ENCODE measurements around the gene SLC26A9.

SLC26A9 gene

GRCh38 chr1:205978676-205979075, 35.4 kb upstream of the SLC26A9 start:
- H3K4me3 ChIP-seq (replicated peaks; ENCODE audit: low read depth, low read length), result no peak overlapping the region
- DNase-seq (ENCODE audit: low read depth), result no peak
- TF ChIP-seq, protein P1, sequence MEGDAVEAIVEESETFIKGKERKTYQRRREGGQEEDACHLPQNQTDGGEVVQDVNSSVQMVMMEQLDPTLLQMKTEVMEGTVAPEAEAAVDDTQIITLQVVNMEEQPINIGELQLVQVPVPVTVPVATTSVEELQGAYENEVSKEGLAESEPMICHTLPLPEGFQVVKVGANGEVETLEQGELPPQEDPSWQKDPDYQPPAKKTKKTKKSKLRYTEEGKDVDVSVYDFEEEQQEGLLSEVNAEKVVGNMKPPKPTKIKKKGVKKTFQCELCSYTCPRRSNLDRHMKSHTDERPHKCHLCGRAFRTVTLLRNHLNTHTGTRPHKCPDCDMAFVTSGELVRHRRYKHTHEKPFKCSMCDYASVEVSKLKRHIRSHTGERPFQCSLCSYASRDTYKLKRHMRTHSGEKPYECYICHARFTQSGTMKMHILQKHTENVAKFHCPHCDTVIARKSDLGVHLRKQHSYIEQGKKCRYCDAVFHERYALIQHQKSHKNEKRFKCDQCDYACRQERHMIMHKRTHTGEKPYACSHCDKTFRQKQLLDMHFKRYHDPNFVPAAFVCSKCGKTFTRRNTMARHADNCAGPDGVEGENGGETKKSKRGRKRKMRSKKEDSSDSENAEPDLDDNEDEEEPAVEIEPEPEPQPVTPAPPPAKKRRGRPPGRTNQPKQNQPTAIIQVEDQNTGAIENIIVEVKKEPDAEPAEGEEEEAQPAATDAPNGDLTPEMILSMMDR (IDR thresholded peaks at IDR 0.05; ENCODE audit: low read length, missing control alignments), result no peak

DNA sequence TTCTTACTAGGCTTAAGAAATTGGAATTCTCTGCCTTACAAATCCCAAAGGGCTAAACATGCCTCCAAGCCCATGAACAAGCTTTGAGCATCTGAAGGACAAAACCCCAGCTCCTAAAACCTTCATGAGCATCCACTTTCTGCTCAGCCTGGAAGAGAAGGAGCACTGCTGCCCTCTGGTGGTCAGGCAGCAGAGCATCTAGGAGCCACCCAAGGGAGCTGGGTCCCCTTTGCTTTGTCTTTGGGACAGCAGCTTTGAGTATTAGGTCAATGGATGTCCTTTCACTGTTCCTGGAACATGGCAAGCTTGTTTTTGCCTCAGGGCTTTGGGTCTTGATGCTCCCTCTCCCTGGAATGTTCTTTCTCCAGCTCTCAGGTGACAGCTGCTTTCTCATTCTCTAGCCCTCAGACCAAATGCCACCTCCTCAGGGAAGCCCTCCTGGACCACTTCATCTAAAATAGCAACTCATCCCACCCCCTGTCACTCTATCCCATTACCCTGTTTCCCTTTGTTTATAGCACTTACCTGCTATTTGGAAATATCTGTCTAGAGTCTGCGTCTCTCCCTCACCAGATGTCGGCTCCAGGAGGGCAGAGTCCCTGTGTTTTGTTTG, 34.3 kb upstream of the SLC26A9 start:
- no peak overlapping the region for H3K4me3 ChIP-seq (replicated peaks; ENCODE audit: low read depth, low read length)
- peak; percentile 88 for DNase-seq (ENCODE audit: low read depth)
- TF ChIP-seq, protein P1 (IDR thresholded peaks at IDR 0.05; ENCODE audit: low read length, missing control alignments), result peak; percentile 100

DNA sequence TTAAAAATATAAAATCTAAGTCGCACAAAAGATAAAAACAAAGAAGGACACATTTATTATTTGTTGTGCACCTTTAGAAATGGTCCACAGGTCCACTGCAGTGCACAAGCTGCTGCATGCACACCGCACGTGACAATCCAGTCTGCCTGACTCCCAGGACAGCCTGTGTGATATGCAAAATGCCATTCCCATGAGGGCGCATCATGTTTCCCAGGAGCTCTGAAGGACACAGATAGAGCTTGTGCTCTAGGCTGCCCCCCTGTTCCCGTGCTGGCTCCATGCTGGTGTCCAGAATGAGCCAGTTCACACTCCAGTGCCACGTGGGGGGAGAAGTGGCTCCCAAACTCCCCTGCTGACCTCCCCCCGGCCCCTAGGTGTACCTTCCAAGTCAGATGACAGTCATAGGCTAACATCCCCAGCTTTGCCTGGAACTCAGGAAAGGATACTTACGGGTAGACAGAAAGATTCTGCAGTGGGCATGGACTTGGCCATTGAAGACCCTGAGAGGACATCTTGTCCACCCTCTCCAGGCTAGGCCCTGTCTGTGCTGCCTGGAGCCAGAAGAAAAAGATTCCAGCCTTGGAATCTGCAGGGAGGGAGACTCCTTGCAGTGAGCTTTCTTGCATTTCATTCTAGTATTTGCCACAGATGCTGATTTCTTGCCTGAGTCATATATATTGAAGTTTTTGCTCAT, 33.6 kb upstream of the SLC26A9 start:
- no peak overlapping the region for H3K4me3 ChIP-seq (replicated peaks; ENCODE audit: low read depth, low read length)
- DNase-seq (ENCODE audit: low read depth), result peak; percentile 41
- TF ChIP-seq, protein P1 (IDR thresholded peaks at IDR 0.05; ENCODE audit: low read length, missing control alignments), result no peak

DNA sequence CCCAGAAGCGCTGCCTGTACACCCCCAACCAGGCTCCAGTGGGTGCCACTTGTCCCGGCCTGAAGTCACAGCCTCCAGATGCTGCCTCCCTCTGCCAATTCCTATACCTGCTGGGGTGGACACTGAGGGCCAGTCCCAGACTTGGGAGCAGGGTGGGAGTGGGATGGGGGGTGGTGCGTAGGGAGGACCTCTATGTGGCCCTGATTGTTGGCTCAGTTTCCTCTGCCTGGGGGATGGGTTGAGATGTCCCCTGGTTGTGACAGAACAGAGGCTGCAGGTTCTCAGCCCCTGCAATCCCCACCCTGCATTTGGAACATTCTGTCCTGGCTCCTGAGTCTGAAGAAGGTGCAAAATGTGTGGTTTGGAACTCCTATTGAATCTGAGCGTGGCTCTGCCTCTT, 32.8 kb upstream of the SLC26A9 start:
- TF ChIP-seq, protein P1 (IDR thresholded peaks at IDR 0.05; ENCODE audit: low read length, missing control alignments), result no peak
- DNase-seq (ENCODE audit: low read depth), result no peak
- no peak overlapping the region for H3K4me3 ChIP-seq (replicated peaks; ENCODE audit: low read depth, low read length)

DNA sequence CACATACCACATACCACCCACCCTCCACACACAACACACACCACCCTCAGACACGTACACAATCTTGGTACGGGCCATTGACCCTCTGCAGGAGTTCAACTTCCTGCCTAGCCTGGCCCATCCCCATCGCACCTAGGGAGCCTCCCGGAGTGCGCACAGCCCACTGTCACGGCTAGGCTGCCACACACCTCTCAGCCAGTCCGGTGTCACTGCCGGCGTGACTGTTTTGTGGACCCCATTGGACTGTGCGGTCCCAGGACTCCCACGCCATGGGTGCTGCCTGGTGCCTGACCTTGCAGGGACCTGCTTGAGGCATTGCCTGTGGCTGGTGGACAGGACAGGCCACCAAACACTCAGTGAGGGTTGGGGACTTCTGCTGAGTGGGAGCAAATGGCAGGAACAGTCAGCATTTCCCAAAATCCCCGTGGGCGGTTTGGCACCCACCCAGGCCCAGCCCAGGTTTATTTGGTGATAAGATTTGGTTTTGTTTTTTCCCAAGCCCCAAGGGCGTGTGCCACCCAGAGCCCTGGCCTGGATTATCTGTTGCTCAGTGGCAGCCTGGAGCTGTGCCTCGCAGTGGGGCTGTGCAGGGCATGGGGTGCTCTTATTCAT, 32.2 kb upstream of the SLC26A9 start:
- TF ChIP-seq, protein P1 (IDR thresholded peaks at IDR 0.05; ENCODE audit: low read length, missing control alignments), result no peak

GRCh38 chr1:205974712-205975111, 31.5 kb upstream of the SLC26A9 start:
- TF ChIP-seq, protein P1 (IDR thresholded peaks at IDR 0.05; ENCODE audit: low read length, missing control alignments), result no peak
- no peak for DNase-seq (ENCODE audit: low read depth)
- no peak overlapping the region for H3K4me3 ChIP-seq (replicated peaks; ENCODE audit: low read depth, low read length)

More for the DNA sequence above, 32.2 kb upstream of the SLC26A9 start:
- no peak overlapping the region for H3K4me3 ChIP-seq (replicated peaks; ENCODE audit: low read depth, low read length)
- no peak for DNase-seq (ENCODE audit: low read depth)
